DOHH2 (cell line): ENCODE results near the gene RNF215.

Source experiments
- H3F3A ChIP-seq: fragments of 200-600 bp; sonication (generic), shearing (Covaris generic); 2 replicates; pipeline ENCODE4 v1.6.0; 2016; ENCODE audit warnings: antibody characterized with exemption, mild to moderate bottlenecking; ENCODE audit not compliant: control insufficient read depth, insufficient read depth
- H3K27ac ChIP-seq: fragments of 200-600 bp; sonication (generic); 2 replicates; pipeline ENCODE4 v1.5.1; 2014; ENCODE audit warnings: low read depth, mild to moderate bottlenecking, low read length, moderate library complexity
- H3K27me3 ChIP-seq: fragments of 200-600 bp; sonication (generic); 2 replicates; pipeline ENCODE4 v1.6.1; 2014; ENCODE audit warnings: mild to moderate bottlenecking, low read length, mixed read lengths; ENCODE audit not compliant: control insufficient read depth
- H3K36me3 ChIP-seq: fragments of 200-600 bp; sonication (generic); 2 replicates; pipeline ENCODE4 v1.6.1; 2014; ENCODE audit warnings: mild to moderate bottlenecking, low read length, moderate library complexity, mixed read lengths; ENCODE audit not compliant: control insufficient read depth
- H3K4me1 ChIP-seq: fragments of 200-600 bp; sonication (generic); 2 replicates; pipeline ENCODE4 v1.6.1; 2014; ENCODE audit warnings: mild to moderate bottlenecking, low read length, mixed read lengths; ENCODE audit not compliant: control insufficient read depth
- H3K4me2 ChIP-seq: fragments of 200-600 bp; sonication (generic); 2 replicates; pipeline ENCODE4 v1.6.0; 2014; ENCODE audit warnings: mild to moderate bottlenecking, low read length, moderate library complexity
- H3K4me3 ChIP-seq: fragments of 200-600 bp; sonication (generic); 2 replicates; pipeline ENCODE4 v1.5.1; 2014; ENCODE audit warnings: mild to moderate bottlenecking, low read length, mixed read lengths
- H3K79me2 ChIP-seq: fragments of 200-600 bp; sonication (generic); 2 replicates; pipeline ENCODE4 v1.6.1; 2014; ENCODE audit warnings: mild to moderate bottlenecking, low read length, mixed read lengths; ENCODE audit not compliant: control insufficient read depth
- H3K9me2 ChIP-seq: fragments of 200-600 bp; sonication (generic); replicated peaks from 2 replicates; pipeline ENCODE4 v1.6.1; 2014; ENCODE audit warnings: mild to moderate bottlenecking, low read length, mixed read lengths; ENCODE audit not compliant: control insufficient read depth
- H3K9me3 ChIP-seq: fragments of 200-600 bp; sonication (generic); 2 replicates; pipeline ENCODE4 v1.6.1; 2014; ENCODE audit warnings: antibody characterized with exemption, low read length, mixed read lengths; ENCODE audit not compliant: control insufficient read depth, insufficient read depth
- H4K20me1 ChIP-seq: fragments of 200-600 bp; sonication (generic); 2 replicates; pipeline ENCODE4 v1.6.0; 2014; ENCODE audit warnings: low read depth, mild to moderate bottlenecking, antibody characterized with exemption, low read length, moderate library complexity; ENCODE audit not compliant: control insufficient read depth, insufficient read depth
- CTCF ChIP-seq: fragments of 200-600 bp; sonication (generic); IDR thresholded peaks from one replicate; pipeline ENCODE4 v1.5.1; 2014; ENCODE audit warnings: antibody characterized with exemption, mild to moderate bottlenecking, low read depth, low read length; ENCODE audit not compliant: poor library complexity, severe bottlenecking
- EZH2phosphoT487 ChIP-seq: fragments of 200-600 bp; sonication (generic); IDR thresholded peaks from 2 replicates; pipeline ENCODE4 v1.6.1; 2017; ENCODE audit warnings: borderline replicate concordance, mild to moderate bottlenecking, antibody characterized with exemption, low read length, moderate library complexity, mixed read lengths

The RNF215 gene

DNA sequence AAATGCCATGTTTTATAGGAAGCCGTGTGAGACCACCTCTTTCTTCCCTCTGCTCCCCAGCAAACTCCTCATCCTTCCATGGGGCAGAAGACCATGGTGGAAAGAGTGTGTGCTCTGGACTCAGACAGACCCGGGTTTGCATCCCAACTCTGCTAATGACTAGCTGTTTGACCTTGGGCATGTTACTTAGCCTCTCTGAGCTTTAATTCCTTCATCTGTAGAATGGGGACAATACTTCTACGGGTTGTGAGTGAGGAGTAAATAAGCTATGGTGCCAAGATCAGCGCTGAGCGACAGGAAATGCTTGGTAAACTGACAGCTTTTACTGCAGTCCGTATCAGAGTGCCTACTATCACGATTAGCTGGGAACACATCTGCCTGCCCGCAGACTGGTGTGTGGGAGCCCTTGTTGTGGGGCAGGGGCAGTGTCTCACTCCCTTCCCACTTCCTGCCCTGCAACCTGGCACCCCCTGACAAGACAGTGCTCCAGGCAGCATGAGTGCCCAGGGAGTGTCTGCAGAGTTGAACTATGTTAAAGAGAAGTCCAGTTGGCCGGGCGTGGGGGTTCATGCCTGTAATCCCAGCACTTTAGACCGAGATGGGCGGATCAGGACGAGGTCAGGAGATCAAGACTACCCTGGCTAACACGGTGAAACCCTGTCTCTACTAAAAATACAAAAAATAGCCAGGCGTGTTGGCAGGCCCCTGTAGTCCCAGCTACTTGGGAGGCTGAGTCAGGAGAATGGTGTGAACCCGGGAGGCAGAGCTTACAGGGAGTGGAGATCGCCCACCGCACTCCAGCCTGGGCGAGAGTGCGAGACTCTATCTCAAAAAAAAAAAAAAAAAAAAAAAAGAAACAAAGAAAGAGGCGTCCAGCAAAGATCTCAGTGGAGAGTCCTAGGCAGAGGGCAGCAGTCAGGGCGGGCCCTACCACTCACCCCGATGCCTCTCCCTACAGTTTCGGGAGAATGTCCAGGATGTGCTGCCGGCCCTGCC lies 11.8 kb upstream of the RNF215 start:
- Histone ChIP-seq H3K79me2 (no peaks in the 10 kb centered on the region), H3K4me2 (no peak overlapping the region), H3K4me3 (no peak overlapping the region), H3K27me3 (peaks cover 29% of the 10 kb centered on the region), H4K20me1 (no peaks in the 10 kb centered on the region), H3K27ac (no peak overlapping the region), H3K4me1 (peaks cover 15% of the 10 kb centered on the region), H3K9me2 (no peaks in the 10 kb centered on the region), H3K9me3 (no peaks in the 10 kb centered on the region), H3F3A (no peaks in the 10 kb centered on the region), H3K36me3 (no peaks in the 10 kb centered on the region)
- TF ChIP-seq CTCF (no peak), EZH2phosphoT487 (no peak)

DNA sequence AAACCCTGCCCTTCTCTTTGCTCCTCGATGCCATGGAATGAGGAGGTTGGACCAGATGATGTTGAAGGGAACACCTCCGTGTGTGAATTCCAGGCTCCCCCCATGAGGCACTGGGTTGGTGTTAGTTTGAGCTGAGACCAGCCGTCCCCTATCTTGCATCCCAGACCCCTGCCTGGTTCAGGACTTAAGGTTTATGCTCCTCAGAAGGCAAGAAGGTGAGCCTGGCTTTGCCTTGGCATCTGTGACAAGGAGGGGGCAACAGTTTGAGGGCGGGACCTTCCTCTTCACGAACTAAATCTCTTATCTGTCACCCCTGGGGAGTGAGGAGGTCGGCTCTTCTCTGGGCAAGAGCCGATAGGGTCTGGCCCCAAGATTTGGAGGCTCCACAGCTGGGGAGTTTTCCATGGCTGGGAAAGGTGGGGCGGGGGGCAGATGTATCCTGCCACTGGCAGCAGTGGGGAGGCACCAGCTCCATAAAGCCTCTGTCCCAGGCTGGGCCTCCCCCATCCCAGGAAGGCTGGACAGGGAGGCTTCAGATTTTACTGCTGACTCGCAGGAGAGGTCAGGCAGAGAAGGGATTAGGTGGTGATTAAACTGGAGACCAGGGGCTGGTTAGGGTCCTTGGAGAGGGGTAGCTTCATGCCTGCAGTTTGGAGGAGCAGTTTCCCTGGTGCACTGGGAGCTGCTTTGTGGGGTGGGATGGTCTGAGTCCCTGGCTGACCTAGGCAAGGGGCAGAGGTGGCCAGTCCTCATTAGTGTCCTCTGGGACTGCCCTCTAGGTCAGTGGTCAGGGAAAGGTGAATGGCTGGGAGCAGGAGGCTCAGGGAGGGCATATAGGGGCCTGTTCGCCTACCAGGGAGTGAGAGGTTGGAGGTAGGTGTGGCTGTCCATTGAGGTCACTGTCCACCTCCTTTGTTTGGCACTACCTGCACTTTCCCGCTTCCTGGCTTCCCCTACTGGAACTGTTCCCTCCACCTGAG lies 10.7 kb upstream of the RNF215 start:
- Histone ChIP-seq H3K27ac (no peak overlapping the region), H3K9me2 (no peaks in the 10 kb centered on the region), H3K27me3 (peaks cover 29% of the 10 kb centered on the region), H3K36me3 (no peaks in the 10 kb centered on the region), H4K20me1 (no peaks in the 10 kb centered on the region), H3K79me2 (no peaks in the 10 kb centered on the region), H3F3A (no peaks in the 10 kb centered on the region), H3K4me1 (peaks cover 23% of the 10 kb centered on the region), H3K4me2 (peak overlapping the region; percentile 68), H3K9me3 (no peaks in the 10 kb centered on the region), H3K4me3 (peak overlapping the region; percentile 68)
- TF ChIP-seq CTCF (no peak), EZH2phosphoT487 (no peak; the same call in 1 of the 2 replicates)

DNA sequence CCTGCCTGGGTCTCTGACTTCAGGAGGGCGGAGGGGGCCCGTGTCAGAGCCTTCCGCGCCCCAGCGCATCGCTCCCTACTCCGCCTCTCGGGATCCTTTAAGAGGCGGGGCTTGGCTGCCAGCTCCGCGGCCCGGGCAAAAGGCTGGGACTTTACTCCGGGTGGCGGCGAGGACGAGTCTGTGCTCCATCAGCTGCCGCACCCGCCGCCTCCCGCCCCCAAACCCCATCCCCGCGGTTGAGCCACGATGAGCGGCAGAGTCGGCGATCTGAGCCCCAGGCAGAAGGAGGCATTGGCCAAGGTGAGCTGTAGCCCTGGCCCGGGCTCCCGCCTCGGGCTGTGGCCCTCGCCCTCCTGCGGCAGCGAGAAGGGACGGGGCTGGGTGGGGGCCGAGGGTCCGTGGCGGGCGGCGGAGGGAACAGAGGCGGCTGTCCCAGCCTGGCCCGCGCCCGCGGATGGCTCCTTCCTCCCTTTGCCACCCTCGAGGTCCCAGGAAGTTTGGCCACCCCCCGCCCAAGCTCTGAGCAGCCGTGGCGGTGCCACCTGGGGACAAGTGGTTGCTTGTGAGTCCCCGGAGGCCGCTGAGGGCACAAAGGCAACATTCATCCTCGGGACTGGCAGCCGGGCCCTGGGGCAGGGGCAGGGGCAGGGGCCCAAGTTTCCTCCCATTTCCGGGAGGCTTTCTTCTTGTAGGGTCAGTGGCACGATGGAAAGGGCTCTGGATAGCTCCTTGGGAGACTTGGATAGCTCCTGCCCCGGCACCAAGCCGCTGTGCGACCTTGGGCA lies 9.9 kb upstream of the RNF215 start, which contains the start of gene SEC14L2:
SEC14L2 (plus strand) TSS at position 148 of the 785 bp plus-strand sequence; CDS start at position 247, 99 bp downstream.
- H3K36me3 ChIP-seq: no peaks in the 10 kb centered on the region
- H3K27ac ChIP-seq: no peak within 1 kb of the TSS

More for the DNA sequence above, 9.9 kb upstream of the RNF215 start, which contains the start of gene SEC14L2:
- no peaks in the 10 kb centered on the region for H4K20me1 ChIP-seq
- H3K9me3 ChIP-seq: no peaks in the 10 kb centered on the region
- no peaks in the 10 kb centered on the region for H3K9me2 ChIP-seq
- no peaks in the 10 kb centered on the region for H3F3A ChIP-seq
- no peaks in the 10 kb centered on the region for H3K79me2 ChIP-seq
- peaks cover 32% of the 10 kb centered on the region for H3K4me1 ChIP-seq
- peak within 1 kb of the TSS; percentile 68 for H3K4me2 ChIP-seq
- H3K4me3 ChIP-seq: peak within 1 kb of the TSS; percentile 68
- peak; percentile 92; the same call in 1 of the 2 replicates for TF ChIP-seq EZH2phosphoT487
- no peak for TF ChIP-seq CTCF
- peaks cover 29% of the 10 kb centered on the region for H3K27me3 ChIP-seq
